GM18498 (cell line): Measurements from ENCODE around the gene AGBL1.
"Not testable (repeated sequence)": the region's sequence is repeated elsewhere in the genome, so short reads cannot be mapped to it uniquely, and the experiment has no call there.

ENCODE experiments used
- ATAC-seq: cut with Tn5 transposase; IDR thresholded peaks from one replicate; pipeline ENCODE4 v1.9.1; 2021; ENCODE audit warnings: mild to moderate bottlenecking, moderate library complexity; ENCODE audit not compliant: unreplicated experiment

AGBL1 gene

DNA sequence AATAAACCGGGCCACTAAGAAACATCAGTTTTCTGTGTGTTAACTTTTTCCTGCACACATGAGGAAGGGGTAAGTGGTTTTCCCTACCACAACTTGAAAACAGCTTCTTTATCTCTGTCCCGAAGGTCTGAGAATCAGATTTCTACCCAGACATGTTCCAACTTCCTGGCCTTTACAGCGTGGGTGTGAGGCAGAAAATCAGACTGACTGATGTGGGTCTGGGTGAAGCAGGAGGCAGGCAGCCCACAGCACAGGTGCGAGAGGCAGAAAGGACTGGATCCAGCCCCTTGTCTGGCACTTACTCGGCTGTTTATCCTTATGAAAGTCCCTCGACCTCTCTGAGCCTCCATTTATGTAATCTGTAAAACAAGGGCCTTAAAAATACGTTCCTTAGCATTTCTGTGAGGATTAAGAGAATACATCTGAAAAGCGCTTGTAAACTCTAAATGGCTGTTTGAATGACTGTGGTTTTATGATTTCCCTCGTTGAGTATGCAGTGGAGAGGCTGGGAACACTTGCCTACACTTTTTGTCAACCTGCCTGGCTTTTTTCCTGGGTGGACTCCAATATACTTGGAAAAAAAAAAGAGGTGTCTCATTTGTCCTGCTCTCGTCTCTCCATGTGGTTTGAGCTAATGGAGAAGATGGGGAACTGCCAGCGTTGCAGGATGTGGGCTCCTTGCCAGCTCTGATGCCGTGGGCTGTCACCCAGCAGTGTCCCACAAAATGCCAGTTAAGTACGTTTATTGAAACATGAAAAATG is 3.1 kb downstream of the AGBL1 start:
- ATAC-seq: no peak

DNA sequence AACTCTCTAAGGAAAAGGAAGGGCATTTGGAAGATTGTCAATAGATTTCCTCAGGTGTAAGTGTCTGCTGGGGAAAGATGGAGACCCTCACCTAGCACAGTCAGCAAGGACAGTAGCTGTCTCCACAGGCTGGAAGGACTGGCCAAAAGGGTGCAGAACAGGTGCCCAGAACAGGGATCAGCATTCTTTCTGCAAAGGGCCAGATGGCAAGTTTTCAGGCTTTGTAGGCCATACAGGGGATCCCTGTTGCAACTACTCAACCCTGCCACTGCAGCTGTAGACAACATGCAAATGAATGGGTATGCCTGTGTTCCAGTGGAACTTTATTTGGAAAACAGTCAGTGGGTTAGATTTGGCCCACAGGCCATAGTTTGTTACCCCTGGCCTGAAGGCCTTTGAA is 8.1 kb downstream of the AGBL1 start:
- ATAC-seq: no peak

DNA sequence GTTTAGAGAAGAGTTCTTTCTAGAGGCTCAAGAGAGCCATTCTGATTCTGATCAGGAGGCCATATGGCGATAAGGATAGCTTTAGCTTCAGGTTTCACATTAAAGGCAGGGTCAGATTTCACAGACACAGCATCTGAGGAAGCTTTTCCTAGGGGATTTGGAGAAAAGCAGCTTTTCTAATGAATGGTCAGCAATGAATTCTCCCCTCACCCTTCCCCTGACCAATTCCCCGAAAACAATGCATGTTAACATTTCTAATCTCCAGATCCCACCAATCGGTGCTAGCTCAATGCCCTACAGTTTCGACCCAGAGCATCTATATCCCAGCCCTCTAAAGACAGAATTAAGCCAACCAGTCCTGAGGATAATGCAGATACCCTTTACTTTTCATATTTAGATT is 9.8 kb downstream of the AGBL1 start:
- no peak for ATAC-seq

GRCh38 chr15:86101818-86102217 is 22.1 kb downstream of the AGBL1 start:
- no peak for ATAC-seq

DNA sequence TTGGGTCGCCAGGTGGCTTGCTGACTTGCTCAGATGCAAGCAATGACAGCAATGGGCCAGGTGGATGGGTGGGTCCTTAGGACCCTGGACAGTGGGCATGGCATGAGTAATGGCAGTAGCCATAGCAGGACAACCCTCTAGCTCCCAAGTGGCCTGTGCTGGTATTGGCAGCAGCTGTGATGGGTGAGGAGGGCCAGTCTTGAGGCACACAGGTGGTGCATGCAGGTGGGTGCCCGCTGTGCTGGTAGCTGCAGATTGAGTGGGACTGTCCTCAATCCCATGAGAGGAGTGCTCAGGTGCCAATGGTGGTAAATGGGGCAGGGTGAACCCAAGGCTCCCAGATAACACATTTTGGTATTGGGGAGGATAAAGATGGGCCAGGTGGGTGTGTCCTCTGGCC is 24.2 kb downstream of the AGBL1 start:
- no peak for ATAC-seq

- no peak for ATAC-seq
These were observed 26.6 kb downstream of the AGBL1 start for GRCh38 chr15:86106306-86106705.

GRCh38 chr15:86115145-86115801 is 35.6 kb downstream of the AGBL1 start:
- no peak for ATAC-seq

DNA sequence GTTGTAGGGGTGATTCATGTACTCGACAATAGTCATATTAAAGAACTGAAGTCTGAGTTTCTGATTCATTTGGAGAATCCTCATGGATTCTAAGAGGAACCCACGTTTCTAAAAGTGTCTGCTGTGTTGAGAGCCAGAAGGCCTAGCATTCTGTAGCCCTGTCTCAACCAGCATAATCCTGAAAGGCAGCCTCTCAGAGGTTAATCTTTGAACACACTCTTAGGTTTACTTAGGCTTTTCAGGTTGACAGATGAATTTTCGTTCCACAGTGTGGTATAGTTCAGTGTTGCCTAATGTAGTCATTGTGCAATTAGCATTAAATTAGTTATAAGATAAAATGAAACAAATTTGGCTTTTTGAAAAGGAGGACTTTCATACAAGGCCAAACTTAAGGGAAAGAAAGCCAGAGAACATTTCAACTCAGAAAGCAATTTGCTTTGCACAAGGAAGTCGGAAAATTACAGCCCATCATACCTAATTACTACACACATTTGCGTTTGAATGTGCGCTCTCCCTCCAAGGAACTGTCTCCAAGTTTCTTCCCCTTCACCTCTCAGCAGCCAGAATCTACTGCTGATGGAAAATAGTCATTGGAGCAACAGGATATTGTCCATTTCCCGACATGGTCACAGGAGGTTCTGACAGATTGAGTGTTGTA is 42.0 kb downstream of the AGBL1 start:
- no peak for ATAC-seq

DNA sequence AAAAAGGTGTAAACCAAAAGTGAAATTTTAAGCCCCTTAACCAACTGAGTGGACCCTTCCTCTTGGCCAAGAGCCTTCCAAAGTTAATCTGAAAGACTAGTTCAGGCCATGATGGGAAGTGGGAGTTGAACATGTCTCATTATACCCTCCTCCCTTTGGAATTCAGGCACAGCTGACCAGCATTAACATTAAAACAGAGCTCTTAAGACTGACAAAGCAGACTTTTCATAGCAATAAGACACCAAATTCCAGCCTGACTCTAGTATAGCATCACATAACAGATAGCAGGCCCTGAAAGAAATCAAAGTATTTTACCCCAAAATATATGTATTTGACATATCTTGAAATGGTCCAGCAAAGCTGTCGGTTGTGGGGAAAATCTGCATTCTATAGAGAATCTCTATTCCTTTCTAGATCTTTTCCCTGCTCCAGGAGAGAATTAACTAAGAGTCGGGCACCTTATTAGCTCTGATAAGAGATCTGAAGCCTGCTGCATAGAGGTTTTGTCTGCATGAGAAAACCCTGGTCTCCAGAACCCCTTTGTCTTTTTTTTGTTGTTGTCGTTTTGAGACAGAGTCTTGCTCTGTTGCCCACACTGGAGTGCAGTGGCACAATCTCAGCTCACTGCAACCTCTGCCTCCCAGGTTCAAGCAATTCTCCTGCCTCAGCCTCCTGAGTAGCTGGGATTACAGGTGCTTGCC is 43.2 kb downstream of the AGBL1 start:
- ATAC-seq: not testable (repeated sequence)

DNA sequence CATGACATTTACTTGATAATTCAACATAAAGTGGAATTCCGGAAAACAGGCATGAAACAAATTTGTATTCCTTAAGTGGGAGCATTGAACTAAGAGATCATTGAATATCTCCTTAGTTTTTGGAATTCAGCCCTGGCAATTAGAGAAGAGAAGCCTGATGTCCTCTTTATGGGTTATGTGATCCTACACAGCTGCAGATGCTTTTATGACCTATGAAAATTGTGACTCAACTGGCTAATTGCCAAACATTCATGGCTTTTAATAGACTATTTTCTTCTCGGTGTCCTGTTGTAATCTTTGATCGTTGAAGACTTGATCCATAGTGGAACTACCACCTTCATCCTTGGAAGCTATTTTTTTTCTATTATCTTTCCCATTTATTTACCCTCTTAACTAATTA is 46.1 kb downstream of the AGBL1 start:
- ATAC-seq: no peak

- ATAC-seq: no peak
These were observed 47.9 kb downstream of the AGBL1 start for GRCh38 chr15:86127547-86127946.

GRCh38 chr15:86135041-86135440 is 55.4 kb downstream of the AGBL1 start:
- no peak for ATAC-seq

DNA sequence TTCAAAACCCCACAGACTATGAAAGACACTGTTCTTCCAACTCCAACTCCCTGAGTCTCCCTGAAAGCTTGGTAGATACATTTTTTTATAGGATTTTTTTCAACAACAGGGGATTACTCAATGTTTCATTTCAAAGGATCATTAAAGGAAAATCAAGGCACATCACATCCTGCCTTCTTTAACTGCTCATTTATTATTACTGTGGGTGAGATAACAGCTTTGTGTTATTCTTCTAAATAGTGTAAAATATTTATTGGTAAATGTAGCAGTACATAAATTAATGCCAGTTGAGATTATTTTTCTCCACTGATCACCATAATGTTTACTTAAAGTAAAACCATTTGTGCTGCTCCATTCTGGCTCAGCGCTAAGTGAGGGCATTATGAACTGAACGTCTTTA is 57.2 kb downstream of the AGBL1 start:
- no peak for ATAC-seq

DNA sequence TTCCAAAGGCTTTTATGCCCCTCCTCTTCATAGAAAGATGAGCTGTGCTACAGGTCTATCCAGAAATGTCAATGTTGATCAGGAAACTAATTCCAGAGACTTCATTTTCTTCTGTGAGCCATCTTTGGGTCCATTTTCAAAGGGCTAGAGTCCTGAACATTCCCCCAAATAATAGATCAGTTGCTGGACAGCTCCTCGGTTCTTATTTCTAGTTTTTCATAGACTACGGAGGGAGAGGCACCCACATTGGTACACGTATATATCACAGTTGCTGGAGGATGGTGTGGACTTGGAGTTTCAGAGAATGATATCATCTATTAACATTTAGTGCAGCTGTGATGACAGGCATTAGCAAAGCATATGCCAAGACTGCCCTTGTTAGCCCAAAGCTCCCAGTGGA is 59.1 kb downstream of the AGBL1 start:
- ATAC-seq: no peak

GRCh38 chr15:86139828-86140227 is 60.2 kb downstream of the AGBL1 start:
- ATAC-seq: no peak

GRCh38 chr15:86154705-86155104 is 75.0 kb downstream of the AGBL1 start:
- ATAC-seq: no peak

DNA sequence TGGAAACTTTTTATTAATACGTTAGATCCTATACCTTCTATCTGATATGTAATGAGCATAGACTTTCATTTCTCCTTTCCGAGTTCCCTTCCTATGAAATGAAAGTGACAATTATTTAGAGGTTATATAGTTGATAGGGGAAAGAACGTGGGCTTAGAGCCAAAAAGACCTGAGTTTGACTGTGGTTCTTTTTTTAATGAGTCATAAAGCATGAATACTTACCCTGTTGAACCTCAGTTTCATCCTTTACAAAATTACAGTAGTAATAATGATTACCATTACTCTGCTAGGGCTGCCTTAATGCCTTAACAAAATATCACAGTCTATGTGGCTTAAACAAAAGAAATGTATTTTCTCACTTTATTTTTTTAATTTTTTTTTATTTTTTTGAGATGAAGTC is 75.9 kb downstream of the AGBL1 start:
- no peak for ATAC-seq

- no peak for ATAC-seq
These were observed 78.1 kb downstream of the AGBL1 start for GRCh38 chr15:86157606-86158293.

- no peak for ATAC-seq
These were observed 79.8 kb downstream of the AGBL1 start for GRCh38 chr15:86159468-86159867.

- no peak for ATAC-seq
These were observed 81.6 kb downstream of the AGBL1 start for GRCh38 chr15:86161250-86161649.

DNA sequence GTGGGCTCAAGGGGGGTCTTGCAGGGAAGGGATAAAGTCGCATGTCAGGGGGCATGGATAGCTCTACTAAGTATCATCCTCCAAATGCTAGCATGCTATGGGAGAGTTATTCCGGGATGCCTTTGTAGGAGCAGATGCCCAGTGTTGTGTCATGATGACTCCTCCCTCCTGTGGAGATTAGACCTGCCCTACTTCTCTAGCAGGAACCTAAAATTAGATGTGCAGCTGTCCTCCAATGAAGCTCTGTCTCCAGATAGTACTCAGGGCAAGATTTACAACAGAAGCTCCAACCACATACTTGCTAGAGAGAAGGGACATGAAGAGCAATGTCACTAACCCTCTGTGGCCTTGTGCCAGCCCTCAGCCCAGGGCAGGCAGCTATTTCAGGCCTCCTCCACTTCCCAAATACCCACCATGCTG is 82.5 kb downstream of the AGBL1 start:
- ATAC-seq: no peak
